AML-193 (cell line): ENCODE results near the gene CDHR5.

Experiments used
- DNase-seq, 2 experiments: peaks; one replicate each; lab custom pipeline; 2025; lab: John Stamatoyannopoulos, UW

Gene CDHR5

DNA sequence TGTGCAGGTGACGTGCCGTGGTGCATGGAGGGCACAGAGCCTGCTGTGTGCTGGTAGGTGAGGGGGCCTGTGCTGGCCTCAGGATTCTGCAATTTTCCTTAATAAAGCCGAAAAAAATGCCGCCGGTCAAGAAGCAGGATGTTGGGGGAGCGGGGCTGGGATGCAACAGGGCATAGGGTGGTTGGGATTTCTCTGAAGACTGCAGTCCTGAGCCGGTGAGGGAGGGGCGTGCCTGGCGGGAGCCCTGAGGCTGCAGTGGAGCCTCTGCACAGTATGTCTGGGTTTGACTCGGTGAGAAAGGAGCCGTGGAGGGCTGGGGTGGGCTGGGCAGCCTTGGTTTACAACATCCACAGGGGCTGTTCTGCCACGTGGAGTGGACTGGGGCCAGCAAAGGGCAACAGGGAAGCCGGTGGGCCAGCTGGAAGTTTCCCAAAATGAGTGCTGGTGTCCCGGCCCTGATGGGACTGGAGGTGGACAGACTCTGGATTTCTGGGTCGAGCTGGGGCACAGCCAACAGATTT, 1.3 kb downstream of the CDHR5 start:
- no peak for DNase-seq

GRCh38 chr11:621838-622237, 2.9 kb downstream of the CDHR5 start:
- DNase-seq: no peak

DNA sequence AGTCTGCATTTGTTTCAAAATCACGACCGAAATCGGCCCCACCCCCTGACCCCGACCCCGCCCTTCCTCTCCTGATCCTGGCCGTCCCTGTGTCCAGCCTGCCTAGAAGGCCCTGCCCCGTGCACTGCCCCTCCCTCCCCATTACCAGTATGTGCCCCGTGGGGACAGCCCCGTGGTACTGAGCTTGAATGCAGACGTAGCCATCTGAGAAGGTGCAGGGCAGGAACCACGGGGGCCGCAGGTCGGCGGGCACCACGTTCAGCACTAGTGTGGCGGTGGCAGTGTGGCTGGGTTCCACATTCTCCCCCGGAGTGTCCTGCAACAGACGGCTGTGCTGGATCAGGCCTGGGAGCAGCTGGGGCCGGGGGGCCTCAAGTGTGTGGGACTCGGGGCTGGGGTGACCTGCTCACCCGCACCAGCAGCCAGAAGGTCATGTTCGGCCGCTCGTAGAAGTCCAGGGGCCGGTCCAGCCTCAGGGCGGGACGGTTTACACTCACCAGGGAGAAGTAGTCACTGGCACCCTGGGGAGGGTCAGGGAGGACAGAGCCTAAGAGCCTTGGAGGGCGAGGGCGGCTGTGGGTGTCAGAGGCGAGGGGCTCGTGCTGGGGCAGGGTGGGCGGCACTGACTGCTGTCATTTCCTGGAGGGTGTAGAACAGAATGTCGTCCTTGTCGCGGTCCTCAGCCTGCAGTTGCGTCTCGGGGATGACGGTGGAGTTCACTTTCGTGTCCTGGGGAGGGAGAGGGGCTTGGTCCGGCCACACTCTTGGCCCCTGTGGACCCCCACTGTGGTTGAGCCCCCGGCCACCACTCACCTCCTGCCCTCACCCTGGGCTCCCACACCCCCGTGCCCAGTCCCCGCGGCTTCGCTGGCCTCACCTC, 3.6 kb downstream of the CDHR5 start:
- no peak for DNase-seq

DNA sequence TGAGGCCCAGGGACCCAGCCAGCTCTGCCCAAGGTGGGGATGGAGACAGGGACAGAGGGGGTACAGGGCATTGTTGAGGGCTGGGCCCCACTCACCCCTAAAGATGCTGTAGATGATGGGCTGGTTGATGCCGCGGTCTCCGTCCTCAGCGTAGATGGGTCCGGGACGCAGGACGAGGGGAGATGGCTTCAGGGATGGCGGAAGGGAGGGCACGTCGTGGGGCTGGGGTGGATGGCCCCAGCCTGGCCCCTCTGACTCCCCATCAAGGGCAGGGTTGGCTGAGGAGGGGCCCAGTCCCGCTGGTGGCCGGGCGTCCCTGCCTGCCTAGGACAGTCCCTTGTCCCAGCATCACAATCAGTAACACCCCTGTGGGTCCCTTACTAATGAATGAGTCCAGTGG, 4.6 kb downstream of the CDHR5 start:
- DNase-seq: no peak

DNA sequence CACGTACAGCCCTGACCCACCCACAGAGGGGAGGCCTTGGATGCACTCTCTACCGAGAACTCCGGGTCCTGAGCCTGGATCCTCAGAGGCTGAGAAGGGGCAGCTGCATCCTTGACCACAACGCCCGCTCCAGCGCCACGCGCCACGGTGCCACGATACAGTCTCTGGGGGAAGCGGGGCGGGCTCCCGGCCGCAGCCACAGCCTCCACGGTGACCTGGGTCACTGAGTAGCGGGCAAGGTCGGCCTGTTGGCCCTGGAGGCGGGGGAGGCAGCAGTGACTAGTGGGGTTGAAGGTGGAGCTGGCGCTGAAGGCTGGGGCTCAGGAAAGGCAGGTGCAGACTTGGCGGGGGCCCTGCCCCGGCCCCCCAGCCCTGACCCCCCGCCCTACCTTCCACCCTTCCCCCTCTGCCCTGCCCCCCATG, 5.1 kb downstream of the CDHR5 start:
- no peak for DNase-seq

DNA sequence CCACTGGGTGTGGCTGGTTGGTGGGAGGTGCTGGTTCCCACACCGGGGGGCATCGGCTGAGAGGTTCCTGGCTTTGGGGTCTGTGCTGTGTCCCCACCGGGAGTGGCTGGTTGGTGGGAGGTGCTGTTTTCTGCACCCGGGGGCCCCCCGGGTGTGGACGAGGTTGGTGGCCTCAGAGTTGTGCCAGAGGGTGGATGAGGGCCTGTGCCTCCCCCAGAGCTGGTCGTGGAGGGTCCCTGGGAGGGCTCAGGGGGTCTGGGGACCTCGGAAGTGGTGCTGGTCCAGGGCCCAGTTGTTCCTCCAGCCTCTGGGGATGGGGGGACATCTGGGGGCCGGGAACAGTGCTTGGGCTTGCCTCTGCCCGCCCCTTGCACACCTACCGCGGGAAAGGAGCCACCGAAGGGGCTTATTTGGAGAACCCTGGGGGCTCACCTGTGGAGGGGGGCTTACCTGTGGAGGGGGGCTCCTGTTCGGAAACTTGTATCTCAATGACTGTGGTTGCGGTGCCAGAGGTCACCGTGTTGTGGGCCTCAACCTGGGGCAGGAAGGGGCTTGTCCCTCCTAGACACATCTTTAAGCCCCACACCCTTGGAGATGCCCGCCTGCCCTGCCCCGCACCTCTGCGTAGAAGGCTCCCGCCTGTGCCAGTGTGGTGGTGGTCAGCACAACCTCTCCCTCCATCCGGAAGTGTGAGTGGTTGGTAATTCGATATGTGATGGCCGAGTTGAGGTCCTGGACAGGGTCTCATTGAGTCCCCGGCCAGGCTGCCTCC, 5.7 kb downstream of the CDHR5 start:
- no peak for DNase-seq

DNA sequence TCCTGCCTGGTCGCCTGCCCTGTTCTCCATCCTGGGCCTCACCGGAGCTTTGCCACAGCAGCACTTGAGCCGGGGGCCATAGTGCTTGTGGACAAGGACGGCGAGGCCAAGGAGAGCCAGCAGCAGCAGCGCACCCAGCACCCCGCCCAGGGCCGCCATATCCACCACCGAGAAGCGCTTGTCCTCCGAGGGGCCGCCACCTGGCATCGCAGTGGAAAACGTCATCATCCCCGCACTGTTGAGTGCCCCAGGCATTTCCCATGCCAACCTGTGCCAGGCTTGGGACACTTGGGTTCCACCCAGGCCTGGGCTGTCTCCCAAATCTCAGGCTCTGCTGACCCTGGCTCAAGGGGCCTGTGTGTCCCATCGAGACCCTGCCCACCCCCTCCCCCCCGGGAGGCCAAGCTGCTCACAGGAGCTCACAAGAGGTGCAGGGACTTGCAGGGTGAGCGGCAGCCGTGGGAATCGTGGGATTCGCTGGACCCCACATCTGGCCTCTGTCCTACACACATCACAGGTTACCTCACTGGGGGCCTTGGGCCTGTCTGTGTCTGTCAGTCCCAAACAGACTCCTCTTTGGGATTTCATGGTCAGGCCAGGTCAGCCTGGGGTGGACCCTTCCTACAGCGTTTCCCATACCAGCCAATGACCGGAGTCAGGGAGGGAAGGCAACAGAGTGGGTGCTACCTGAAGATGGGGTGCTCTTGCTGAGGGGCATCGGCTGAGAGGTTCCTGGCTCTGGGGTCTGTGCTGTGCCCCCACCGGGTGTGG, 6.7 kb downstream of the CDHR5 start:
- no peak for DNase-seq

DNA sequence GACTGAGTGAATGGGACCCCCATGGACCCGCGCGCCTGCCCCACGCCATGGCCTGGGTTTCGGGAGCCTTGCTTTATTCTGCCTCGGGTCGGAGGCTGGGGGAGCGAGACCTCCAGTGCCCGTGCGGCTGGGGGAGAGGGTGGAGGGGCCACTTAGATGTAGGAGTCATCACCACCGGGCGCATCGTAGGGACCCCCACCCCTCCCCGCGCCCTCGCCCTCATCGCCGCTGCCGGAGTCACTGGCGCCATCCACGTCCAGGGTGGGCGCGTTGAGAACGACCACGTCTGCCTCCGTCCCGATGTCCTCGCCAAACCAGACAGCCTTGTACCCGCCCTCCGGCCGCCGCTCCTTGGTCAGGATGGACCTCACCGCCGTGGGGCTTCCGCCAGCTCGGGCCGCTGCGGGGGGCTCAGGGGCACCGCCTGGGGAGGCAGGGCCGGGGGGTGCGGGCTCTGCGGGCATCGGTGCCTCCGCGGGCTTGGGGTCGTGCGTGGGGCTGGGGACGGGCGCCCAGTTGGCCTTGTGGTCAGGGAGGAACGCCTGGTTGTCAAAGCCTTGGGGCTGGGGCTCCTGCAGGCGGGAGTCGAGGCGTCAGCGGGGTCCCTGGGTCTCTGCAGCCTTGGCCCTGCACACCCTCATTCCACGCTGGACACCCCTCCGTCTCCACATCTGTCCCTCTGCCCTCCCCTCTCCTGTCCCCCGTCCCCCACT, 7.4 kb downstream of the CDHR5 start:
- DNase-seq: no peak

DNA sequence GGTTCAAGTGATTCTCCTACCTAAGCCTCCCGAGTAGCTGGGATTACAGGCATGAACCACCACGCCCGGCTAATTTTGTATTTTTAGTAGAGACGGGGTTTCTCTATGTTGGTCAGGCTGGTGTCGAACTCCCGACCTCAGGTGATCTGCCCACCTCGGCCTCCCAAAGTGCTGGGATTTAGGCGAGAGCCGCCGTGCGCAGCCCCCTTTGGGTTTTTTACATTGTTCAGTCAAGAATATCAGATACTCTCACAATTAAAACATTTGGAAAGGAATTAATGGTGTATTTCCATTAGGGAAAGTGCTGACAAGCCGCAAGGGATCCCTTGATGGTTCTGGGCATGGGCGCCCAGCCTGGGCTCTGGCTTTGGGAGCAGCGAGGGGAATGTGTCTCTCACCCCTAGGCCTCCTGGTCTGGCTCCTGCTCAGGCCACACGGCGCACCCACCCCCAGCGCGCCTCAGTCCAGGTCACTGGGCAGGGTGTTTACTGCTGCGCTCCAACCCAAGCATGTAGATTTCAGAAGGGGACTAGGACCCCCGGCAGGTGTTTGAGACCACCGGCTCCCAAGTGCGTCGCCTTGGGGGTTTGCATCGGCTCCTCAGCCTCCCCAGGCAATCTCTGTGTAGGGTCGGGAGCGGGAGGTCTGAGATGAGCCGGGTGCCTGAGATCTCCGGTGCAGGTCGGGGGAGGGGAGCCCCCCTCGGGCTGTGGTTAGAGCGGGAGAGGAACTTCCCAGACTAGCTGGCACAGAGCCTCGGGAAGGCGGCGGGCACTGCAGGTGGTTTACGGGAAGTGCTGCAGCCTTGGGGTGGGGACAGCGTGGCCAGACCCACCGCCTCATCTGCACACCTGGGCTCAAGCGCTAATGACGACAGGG, 8.2 kb downstream of the CDHR5 start:
- no peak for DNase-seq

DNA sequence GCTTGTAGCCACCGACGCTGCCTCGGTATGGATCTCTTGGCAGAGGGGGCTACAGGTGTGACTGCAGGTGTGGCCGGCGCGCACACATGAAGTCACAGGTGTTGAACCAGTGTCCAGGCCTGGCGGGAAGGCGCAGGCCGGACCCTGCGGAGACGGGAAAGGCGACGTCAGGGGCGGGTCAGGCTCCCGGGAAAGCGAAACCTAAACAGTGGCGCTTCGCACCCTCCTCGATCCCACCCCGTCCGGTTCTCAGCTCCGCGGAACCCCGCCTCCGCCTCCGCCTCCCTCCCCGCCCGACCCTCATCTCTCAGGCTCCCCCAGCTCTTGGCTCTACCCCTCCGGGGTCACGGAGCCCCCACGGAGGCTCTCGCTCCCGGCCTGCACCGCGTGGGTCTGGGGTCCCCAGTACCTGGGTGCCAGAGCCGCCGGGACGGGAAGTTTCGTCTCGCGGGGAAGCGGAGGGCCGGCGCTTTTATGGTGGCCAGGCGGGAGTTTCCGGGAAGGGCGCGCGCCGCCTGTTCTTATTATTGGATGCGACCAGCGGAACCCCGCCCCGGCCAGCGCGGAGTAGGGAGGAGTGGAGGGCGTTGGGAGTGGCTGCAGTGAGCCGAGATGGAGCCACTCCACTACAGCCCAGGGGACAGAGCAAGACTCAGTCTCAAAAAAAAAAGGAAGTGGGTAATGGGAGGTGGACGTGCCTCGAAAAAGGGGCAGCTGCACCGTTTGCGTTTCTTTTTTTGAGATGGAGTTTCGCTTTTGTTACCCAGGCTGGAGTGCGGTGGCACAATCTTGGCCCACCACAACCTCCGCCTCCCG, 9.0 kb downstream of the CDHR5 start, which contains the start of gene IRF7:
Gene IRF7, minus strand, starts transcription at position 447 of the 816 bp plus-strand sequence. CDS start 586 bp downstream, outside the sequence.
- DNase-seq: peak; percentile 87 to 91

- no peak for DNase-seq
These were observed 9.9 kb downstream of the CDHR5 start for GRCh38 chr11:614623-615503.

- no peak for DNase-seq
These were observed 10.6 kb downstream of the CDHR5 start for GRCh38 chr11:614021-614622.

DNA sequence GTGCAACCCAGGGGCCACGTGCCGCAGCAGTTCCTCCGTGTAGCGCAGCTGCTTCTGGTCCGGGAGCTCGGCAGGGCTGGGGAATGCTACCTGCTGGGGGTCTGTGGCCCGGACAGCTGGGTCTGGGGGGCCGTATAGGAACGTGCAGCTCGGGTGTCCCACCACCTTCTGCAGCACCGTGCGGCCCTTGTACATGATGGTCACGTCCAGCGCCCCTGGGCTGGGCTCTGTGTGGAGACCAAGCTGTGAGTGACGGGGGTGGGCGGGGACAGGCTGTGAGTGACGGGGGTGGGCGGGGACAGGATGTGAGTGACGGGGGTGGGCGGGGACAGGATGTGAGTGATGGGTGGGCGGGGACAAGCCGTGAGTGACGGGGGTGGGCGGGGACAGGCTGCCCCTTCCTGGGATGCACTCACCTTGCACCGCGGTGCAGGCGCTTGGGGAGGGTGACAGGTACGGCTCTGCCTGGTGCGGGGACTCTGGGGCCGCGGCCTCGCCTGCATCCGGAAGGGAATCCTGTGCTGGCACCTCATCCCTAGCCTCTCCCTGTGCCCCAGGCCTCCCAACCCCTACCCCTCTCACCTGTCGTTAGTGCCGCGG, 11.3 kb downstream of the CDHR5 start:
- DNase-seq: no peak

DNA sequence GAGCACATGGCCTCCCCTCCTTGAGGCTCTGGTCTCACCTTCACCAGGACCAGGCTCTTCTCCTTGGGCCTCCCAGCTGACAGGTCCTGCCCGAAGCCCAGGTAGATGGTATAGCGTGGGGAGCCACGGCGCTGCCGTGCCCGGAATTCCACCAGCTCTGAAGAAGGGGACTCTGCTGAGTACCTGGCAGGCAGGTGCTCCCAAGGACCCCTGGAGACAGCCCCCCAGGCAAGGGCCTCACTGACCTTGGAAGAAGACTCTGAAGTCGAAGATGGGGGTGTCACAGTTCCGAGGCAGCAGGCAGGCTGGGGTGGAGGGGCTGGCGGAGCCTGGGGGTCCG, 11.8 kb downstream of the CDHR5 start:
- DNase-seq: no peak

DNA sequence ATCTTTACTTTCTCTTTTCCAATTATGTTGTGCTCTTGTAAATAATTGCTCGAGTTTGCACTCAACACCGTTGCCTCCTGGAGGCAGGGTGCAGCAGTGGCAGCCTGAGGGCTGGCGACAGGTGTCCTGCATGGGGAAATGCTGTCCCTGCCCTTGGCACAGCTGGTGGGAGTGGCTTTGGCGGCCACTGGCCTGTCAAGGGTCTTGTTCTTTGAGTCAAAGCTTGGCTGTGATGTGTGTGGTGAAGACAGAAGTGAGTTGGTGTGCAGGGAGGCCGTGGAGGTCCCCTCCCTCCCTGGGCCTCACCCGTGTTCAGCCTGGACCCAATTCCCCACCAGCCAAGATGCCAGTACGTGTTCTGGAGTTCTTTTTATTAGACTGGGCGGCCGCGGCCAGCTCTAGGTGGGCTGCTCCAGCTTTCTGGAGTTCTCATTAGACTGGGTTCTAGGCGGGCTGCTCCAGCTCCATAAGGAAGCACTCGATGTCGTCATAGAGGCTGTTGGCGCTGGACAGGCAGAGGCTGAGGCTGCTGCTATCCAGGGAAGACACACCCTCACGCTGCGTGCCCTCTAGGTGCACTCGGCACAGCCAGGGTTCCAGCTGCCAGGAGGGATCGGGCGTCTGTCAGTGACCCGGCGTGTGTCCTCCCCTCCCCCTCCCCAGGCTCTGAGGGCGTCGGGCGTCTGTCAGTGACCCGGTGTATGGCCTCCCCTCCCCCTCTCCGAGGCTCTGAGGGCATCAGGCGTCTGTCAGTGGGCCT, 12.4 kb downstream of the CDHR5 start:
- DNase-seq: no peak

DNA sequence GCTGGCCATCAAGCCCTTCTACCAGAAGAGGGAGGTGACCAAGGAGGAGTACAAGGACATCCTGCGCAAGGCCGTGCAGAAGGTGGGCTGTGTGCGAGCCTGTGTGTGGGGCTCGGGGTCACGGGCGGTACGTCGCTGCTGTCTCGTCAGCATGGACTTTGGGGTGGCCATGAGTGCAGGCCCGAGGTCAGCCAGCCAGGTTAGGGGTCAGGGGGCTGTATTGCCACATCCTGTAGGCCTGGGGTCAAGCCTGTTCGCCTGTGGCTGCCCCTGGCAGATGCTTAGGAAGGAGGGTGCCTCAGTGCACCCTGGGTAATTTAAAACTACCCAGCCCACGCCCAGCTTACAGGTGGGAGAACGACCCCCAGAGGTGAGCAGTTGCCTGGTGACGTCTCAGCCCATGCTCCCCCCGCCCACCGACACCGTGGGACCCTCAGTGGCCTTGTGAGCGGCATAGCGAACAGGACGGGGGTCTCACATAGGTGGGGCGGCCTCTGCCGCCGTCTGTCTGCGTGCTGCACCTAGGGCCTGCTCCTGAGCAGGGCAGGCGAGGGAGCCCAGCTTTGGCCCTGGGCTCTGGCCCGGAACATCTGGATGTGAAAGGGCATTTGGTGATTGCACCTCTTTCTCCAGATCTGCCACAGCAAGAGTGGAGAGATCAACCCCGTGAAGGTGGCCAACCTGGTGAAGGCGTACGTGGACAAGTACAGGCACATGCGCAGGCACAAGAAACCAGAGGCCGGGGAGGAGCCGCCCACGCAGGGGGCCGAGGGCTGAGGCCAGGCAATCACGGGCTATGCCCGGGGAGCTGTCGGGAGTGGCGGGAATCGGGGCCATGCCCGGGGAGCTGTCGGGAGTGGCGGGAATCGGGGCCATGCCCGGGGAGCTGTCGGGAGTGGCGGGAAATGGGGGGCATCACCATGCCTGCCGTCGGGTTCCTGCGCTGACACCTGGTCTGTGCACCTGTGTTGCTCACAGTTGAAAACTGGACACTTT, 13.5 kb downstream of the CDHR5 start:
- DNase-seq: no peak
